ENCODE results near the gene PRR13. TPM values are rescaled to one million over a fixed set of nuclear protein-coding genes. Genes with fewer than 3 reads are reported as not detected.

PRR13 gene
- total RNA-seq, 1 experiment from 2014 or later, result 216 TPM

GRCh38 chr12:53467082-53467481 is 25.5 kb downstream of the PRR13 start:
- peaks cover 40% of the 10 kb centered on the region; the same call in 1 of the 2 replicates for H4K20me1 ChIP-seq (ENCODE audit: insufficient read depth)
- CTCF ChIA-PET, result no interaction called here
- H3K9me3 ChIP-seq (ENCODE audit: control insufficient read depth in 1 of 2, insufficient read depth in 1 of 2, low read depth in 1 of 2, low read length in 2 of 2), result no peaks in the 10 kb centered on the region
- TF ChIP-seq ZFX (IDR thresholded peaks at IDR 0.05), result no peak
- no peak for TF ChIP-seq EZH2phosphoT487 (IDR thresholded peaks at IDR 0.05; ENCODE audit: borderline replicate concordance)
- TF ChIP-seq CBX3 (IDR thresholded peaks at IDR 0.05; ENCODE audit: low read depth), result no peak
- TF ChIP-seq SIN3A (IDR thresholded peaks at IDR 0.05; ENCODE audit: low read depth), result no peak
- no peak overlapping the region for H2AFZ ChIP-seq (ENCODE audit: low read depth, low read length, poor library complexity, severe bottlenecking)
- ATAC-seq (no peak), DNase-seq (ENCODE audit: low read depth, low spot score) (no peak)
- H3K9ac ChIP-seq (ENCODE audit: low read length), result no peak overlapping the region
- H3K9me2 ChIP-seq (ENCODE audit: insufficient read depth), result no peaks in the 10 kb centered on the region
- no peak overlapping the region for H3K4me2 ChIP-seq (ENCODE audit: low read length)
- BruUV-seq (replicated peaks), result no TSS peak
- H3K27ac ChIP-seq (ENCODE audit: low read depth, low read length), result no peak overlapping the region
- H3K79me2 ChIP-seq (ENCODE audit: insufficient read depth, low read length), result peaks cover 99% of the 10 kb centered on the region
- no peaks in the 10 kb centered on the region for H3K4me1 ChIP-seq (ENCODE audit: control insufficient read depth in 1 of 2, insufficient read depth in 2 of 2, low read length in 2 of 2)
- no peaks in the 10 kb centered on the region for H3K27me3 ChIP-seq (ENCODE audit: insufficient read depth, low read length)
- RAD21 ChIA-PET (ENCODE audit: low non-redundant PET in 1 of 2, low total read pairs in 2 of 2, uncharacterized antibody in 2 of 2, unreplicated experiment in 2 of 2), result no interaction called here
- POLR2A ChIA-PET, result no interaction called here
- H3K4me3 ChIP-seq (replicated peaks in 1 of 2; ENCODE audit: low read depth in 1 of 2, low read length in 2 of 2), result no peak overlapping the region
- intact Hi-C loops (cut with micrococcal nuclease), result no loop called here
- H3K36me3 ChIP-seq (ENCODE audit: control insufficient read depth in 1 of 2, insufficient read depth in 2 of 2, low read length in 2 of 2), result peaks cover 94 to 96% of the 10 kb centered on the region in 2 experiments

- no peak for TF ChIP-seq EGR1 (IDR thresholded peaks at IDR 0.05; ENCODE audit: low read depth)
- TF ChIP-seq POLR2A (IDR thresholded peaks at IDR 0.05; ENCODE audit: borderline replicate concordance, extremely low read depth, insufficient read depth, insufficient read length), result no peak
- TF ChIP-seq MAX (IDR thresholded peaks at IDR 0.05), result no peak
- no peak for TF ChIP-seq ATF3 (IDR thresholded peaks at IDR 0.05)
- TSS peak; percentile 15 for BruUV-seq (replicated peaks)
- Histone ChIP-seq H3K4me1 (ENCODE audit: control insufficient read depth in 1 of 2, insufficient read depth in 2 of 2, low read length in 2 of 2) (no peaks in the 10 kb centered on the region), H4K20me1 (ENCODE audit: insufficient read depth) (peaks cover 39% of the 10 kb centered on the region), H3K4me3 (replicated peaks in 1 of 2; ENCODE audit: low read depth in 1 of 2, low read length in 2 of 2) (no peak overlapping the region), H3K4me2 (ENCODE audit: low read length) (no peak overlapping the region), H3K9ac (ENCODE audit: low read length) (no peak overlapping the region), H3K36me3 (ENCODE audit: control insufficient read depth in 1 of 2, insufficient read depth in 2 of 2, low read length in 2 of 2) (peaks cover 92 to 95% of the 10 kb centered on the region in 2 experiments), H3K27ac (ENCODE audit: low read depth, low read length) (no peak overlapping the region), H3K79me2 (ENCODE audit: insufficient read depth, low read length) (peaks cover 99% of the 10 kb centered on the region), H3K27me3 (ENCODE audit: insufficient read depth, low read length) (no peaks in the 10 kb centered on the region), H2AFZ (ENCODE audit: low read depth, low read length, poor library complexity, severe bottlenecking) (no peak overlapping the region), H3K9me3 (ENCODE audit: control insufficient read depth in 1 of 2, insufficient read depth in 1 of 2, low read depth in 1 of 2, low read length in 2 of 2) (no peaks in the 10 kb centered on the region), H3K9me2 (ENCODE audit: insufficient read depth) (no peaks in the 10 kb centered on the region)
- no peak for DNase-seq (ENCODE audit: low read depth, low spot score)
- POLR2A ChIA-PET, result no interaction called here
- no peak for ATAC-seq
- intact Hi-C loops (cut with micrococcal nuclease), result no loop called here
- RAD21 ChIA-PET (ENCODE audit: low non-redundant PET in 1 of 2, low total read pairs in 2 of 2, uncharacterized antibody in 2 of 2, unreplicated experiment in 2 of 2), result no interaction called here
- CTCF ChIA-PET, result no interaction called here
Observed at GRCh38 chr12:53467880-53468279, 26.3 kb downstream of the PRR13 start.

Data from HCT116 (cell line).